HepG2 (cell line): ENCODE measurements around the gene KLRC4. TPM values are rescaled to one million over a fixed set of nuclear protein-coding genes. Genes with fewer than 3 reads are reported as not detected.

ENCODE experiments used
- ATAC-seq: fragments of 200-7000 bp; cut with Tn5 transposase; 3 replicates; pipeline ENCODE4 v1.9.1; 2020; ENCODE audit warnings: mild to moderate bottlenecking, moderate library complexity
- BruUV-seq: library from RNA; stranded (reverse); fragments of 400-500 nt; replicated peaks from 2 replicates; lab custom pipeline; 2021; lab: Mats Ljungman, UMichigan
- CTCF ChIA-PET: fragments of 300-600 bp; formaldehyde crosslinking; extraction: SDS; loops from one replicate; lab custom pipeline; 2021; ENCODE audit warnings: low total read pairs, inconsistent platforms, low intra/inter-chr PET ratio; lab: Yijun Ruan, JAX
- POLR2A ChIA-PET: fragments of 350-600 bp; sonication (Branson Sonifier 250); formaldehyde crosslinking; loops from one replicate; lab custom pipeline; 2020; ENCODE audit warnings: antibody characterized with exemption, inconsistent platforms; lab: Yijun Ruan, JAX
- DNase-seq: peaks from one replicate; pipeline ENCODE4 v3.0.0-alpha.2; 2015; ENCODE audit warnings: low spot score
- FAIRE-seq: peaks from 3 replicates; lab custom pipeline; 2011; peaks lifted over from hg19 to GRCh38; lab: Jason Lieb, UNC
- H2AFZ ChIP-seq: one replicate; pipeline ENCODE4 v1.6.1; 2011; ENCODE audit warnings: low read length, inconsistent platforms
- H3K27ac ChIP-seq: fragments of 300-600 bp; 3 replicates; pipeline ENCODE4 v1.8.0; 2011; ENCODE audit warnings: mixed run types, mild to moderate bottlenecking, mixed read lengths, low read length, inconsistent platforms; ENCODE audit not compliant: insufficient read depth; ENCODE audit errors: extremely low read length
- H3K27me3 ChIP-seq, 2 experiments: fragments of 200-600 bp in 1 of 2; 2 replicates in 1 of 2; 3 replicates in 1 of 2; pipeline versions ENCODE4 v1.6.0 to v1.8.0; 2011; ENCODE audit warnings: low read length in 2 of 2, mild to moderate bottlenecking in 2 of 2, moderate library complexity in 2 of 2, inconsistent platforms in 1 of 2; ENCODE audit not compliant: insufficient read depth in 2 of 2, control insufficient read depth in 1 of 2
- H3K36me3 ChIP-seq, 2 experiments: fragments of 200-600 bp in 1 of 2; replicated peaks in 1 of 2; 2 replicates in 1 of 2; 3 replicates in 1 of 2; pipeline versions ENCODE4 v1.5.1 to v1.8.0; 2011; ENCODE audit warnings: low read length in 2 of 2, inconsistent platforms in 1 of 2; ENCODE audit not compliant: insufficient read depth in 2 of 2, control insufficient read depth in 1 of 2
- H3K4me1 ChIP-seq: 2 replicates; pipeline ENCODE4 v1.5.1; 2012; ENCODE audit warnings: low read length, inconsistent platforms; ENCODE audit not compliant: insufficient read depth
- H3K4me2 ChIP-seq: 2 replicates; pipeline ENCODE4 v1.6.0; 2011; ENCODE audit warnings: low read depth, low read length, inconsistent platforms
- H3K4me3 ChIP-seq, 3 experiments: fragments of 200-600 bp in 1 of 3; sonication (generic), shearing (Covaris generic) in 1 of 3; replicated peaks in 1 of 3; 2 replicates each; pipeline ENCODE4 v1.5.1; 2011 to 2016; ENCODE audit warnings: low read length in 3 of 3, inconsistent platforms in 2 of 3, low read depth in 2 of 3, mild to moderate bottlenecking in 2 of 3, control low read depth in 1 of 3, mixed read lengths in 1 of 3; ENCODE audit not compliant: insufficient read depth in 1 of 3
- H3K79me2 ChIP-seq: one replicate; pipeline ENCODE4 v1.6.1; 2011; ENCODE audit warnings: low read length, inconsistent platforms; ENCODE audit not compliant: insufficient read depth
- H3K9ac ChIP-seq: 2 replicates; pipeline ENCODE4 v1.6.0; 2011; ENCODE audit warnings: mild to moderate bottlenecking, low read depth, low read length, inconsistent platforms; ENCODE audit not compliant: insufficient read depth
- H3K9me3 ChIP-seq: 2 replicates; pipeline ENCODE4 v1.5.1; 2012; ENCODE audit warnings: mild to moderate bottlenecking, low read length
- H4K20me1 ChIP-seq: 2 replicates; pipeline ENCODE4 v1.6.0; 2011; ENCODE audit warnings: inconsistent platforms, mild to moderate bottlenecking, low read length, moderate library complexity; ENCODE audit not compliant: insufficient read depth
- GMEB2 ChIP-seq: IDR thresholded peaks from 2 replicates; pipeline ENCODE4 v1.6.1; 2016; ENCODE audit warnings: missing biosample characterization, missing genetic modification reagents, low read depth
- HNRNPUL1 ChIP-seq: fragments of 200-400 bp; formaldehyde crosslinking; IDR thresholded peaks from 2 replicates; pipeline ENCODE4 v1.6.1; 2017; ENCODE audit warnings: low read depth, mild to moderate bottlenecking, low read length, moderate library complexity
- KMT2B ChIP-seq: IDR thresholded peaks from 2 replicates; pipeline ENCODE4 v1.6.1; 2016; ENCODE audit warnings: missing genetic modification reagents, missing compliant biosample characterization
- MIER3 ChIP-seq: IDR thresholded peaks from 2 replicates; pipeline ENCODE4 v1.6.1; 2016; ENCODE audit warnings: missing compliant biosample characterization, borderline replicate concordance
- MNT ChIP-seq: fragments of 450-650 bp; IDR thresholded peaks from 2 replicates; pipeline ENCODE4 v1.6.1; 2016
- MYC ChIP-seq: sonication (generic); formaldehyde crosslinking; IDR thresholded peaks from 2 replicates; pipeline ENCODE4 v1.9.0; 2021; ENCODE audit warnings: missing genetic modification reagents, borderline replicate concordance
- PTBP1 ChIP-seq: fragments of 200-400 bp; formaldehyde crosslinking; IDR thresholded peaks from 2 replicates; pipeline ENCODE4 v1.6.1; 2018; ENCODE audit warnings: low read length, low read depth; ENCODE audit not compliant: poor library complexity, severe bottlenecking
- RAD51 ChIP-seq: fragments of 450-650 bp; IDR thresholded peaks from 2 replicates; pipeline ENCODE4 v1.6.1; 2016; ENCODE audit warnings: borderline replicate concordance
- ZNF547 ChIP-seq: sonication (generic); formaldehyde crosslinking; IDR thresholded peaks from 2 replicates; pipeline ENCODE4 v1.5.1; 2020; ENCODE audit warnings: mild to moderate bottlenecking, missing genetic modification reagents
- ZNF7 ChIP-seq: IDR thresholded peaks from 2 replicates; pipeline ENCODE4 v1.6.1; 2016; ENCODE audit warnings: missing biosample characterization, missing genetic modification reagents
- ZNF83 ChIP-seq: sonication (generic); formaldehyde crosslinking; IDR thresholded peaks from 2 replicates; pipeline ENCODE4 v1.4.0; 2020; ENCODE audit warnings: missing genetic modification reagents, mild to moderate bottlenecking, borderline replicate concordance
- ZSCAN20 ChIP-seq: sonication (generic); formaldehyde crosslinking; IDR thresholded peaks from 2 replicates; pipeline ENCODE4 v1.4.0; 2020; ENCODE audit warnings: missing genetic modification reagents, mild to moderate bottlenecking, borderline replicate concordance
- WGBS: methylation state at CpG from one replicate; pipeline ENCODE4 v1.1.6; 2017; ENCODE audit warnings: low lambda C conversion rate; 5-methylcytosine and 5-hydroxymethylcytosine counted together
- in situ Hi-C: cut with HindIII; loops from 2 replicates; pipeline ENCODE4 v1.10.0; 2017; ENCODE audit warnings: low pct_unique_long_range_greater_than_20kb; ENCODE audit not compliant: extremely low pct_ligation_motif_present
- intact Hi-C: fragments of 100-400 bp; cut with micrococcal nuclease; formaldehyde crosslinking; loops from one replicate; pipeline ENCODE4 v1.10.0; 2022; ENCODE audit not compliant: unreplicated experiment
- polyA plus RNA-seq, 8 experiments: library from polyadenylated mRNA; depleted of rRNA in 3 of 8; stranded (reverse) in 7 of 8; unstranded in 1 of 8; fragments of >200 nt; fragmentation: Illumina TruSeq in 4 of 8; extraction: Trizol in 4 of 8; gene quantifications; 2 replicates each; pipeline versions ENCODE4 v1.2.1 to v1.2.3, GENCODE V29; 2011 to 2016; ENCODE audit warnings: low read depth in 4 of 8, missing spikeins in 1 of 8, mixed read lengths in 1 of 8; ENCODE audit not compliant: insufficient read depth in 1 of 8
- total RNA-seq, 5 experiments: library from RNA; depleted of rRNA; stranded (reverse); fragments of >200 nt; fragmentation: Illumina TruSeq; extraction: Trizol; gene quantifications; 2 replicates each; pipeline ENCODE4 v1.2.3, GENCODE V29; 2016; ENCODE audit warnings: low read depth in 1 of 5

The KLRC4 gene
- total and polyA plus RNA-seq, 2 of the 13 experiments (the other 11 are each of a cell fraction or from before 2014, with no cell fraction given) = 0.09 TPM; not detected in 1

DNA sequence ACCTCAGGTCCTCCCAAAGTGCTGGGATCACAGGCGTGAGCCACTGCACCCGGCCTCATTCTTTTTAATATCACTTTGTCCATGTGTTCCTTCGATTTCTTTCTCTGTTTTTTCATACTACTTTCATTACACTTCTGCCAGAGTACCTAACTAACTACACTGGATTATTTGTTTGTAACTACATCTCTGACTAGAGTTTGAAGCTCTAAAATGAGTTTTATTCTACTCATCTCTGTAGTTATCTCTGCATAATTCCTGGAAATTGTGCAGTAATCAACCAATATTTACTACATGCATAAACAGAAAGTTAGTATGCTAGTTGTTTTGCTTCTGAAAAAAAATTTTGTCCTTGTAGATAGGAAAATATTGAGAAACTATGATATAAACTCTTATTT is 34.9 kb downstream of the KLRC4 start:
- no TSS peak for BruUV-seq
- Histone ChIP-seq H3K4me1 (no peaks in the 10 kb centered on the region), H4K20me1 (no peaks in the 10 kb centered on the region), H3K4me3 (no peak overlapping the region), H3K4me2 (no peak overlapping the region), H3K9ac (no peak overlapping the region), H3K9me3 (no peaks in the 10 kb centered on the region), H3K36me3 (no peaks in the 10 kb centered on the region), H3K27me3 (no peaks in the 10 kb centered on the region; a peak in 1 of 5 replicates), H3K79me2 (no peaks in the 10 kb centered on the region), H3K27ac (no peak overlapping the region), H2AFZ (no peak overlapping the region)
- no peak for TF ChIP-seq ZNF83 (CRISPR knock-in tag)
- no peak for TF ChIP-seq PTBP1
- no peak for TF ChIP-seq MNT
- no peak for TF ChIP-seq HNRNPUL1
- TF ChIP-seq RAD51 = no peak
- no peak for TF ChIP-seq ZNF547 (CRISPR knock-in tag)
- TF ChIP-seq MYC (CRISPR knock-in tag) = no peak
- no peak for TF ChIP-seq ZNF7 (CRISPR knock-in tag)
- TF ChIP-seq MIER3 (CRISPR knock-in tag) = no peak
- no peak for TF ChIP-seq KMT2B (CRISPR knock-in tag)
- TF ChIP-seq ZSCAN20 = no peak
- TF ChIP-seq GMEB2 (CRISPR knock-in tag) = no peak
- CTCF ChIA-PET = no interaction called here
- intact Hi-C loops (no loop called here), in situ Hi-C loops (no loop called here)
- FAIRE-seq (no peak), ATAC-seq (no peak), DNase-seq (no peak)
- POLR2A ChIA-PET = no interaction called here
- WGBS = 10% methylated on average over 3 of the region's 3 CpGs
